H1 (cell line): ENCODE data around the gene MTFP1. TPM values are rescaled to one million over a fixed set of nuclear protein-coding genes. Genes with fewer than 3 reads are reported as not detected.

Experiments used
- CTCF ChIA-PET: fragments of 300-600 bp; sonication (Branson Sonifier 250); formaldehyde crosslinking; loops from one replicate; lab custom pipeline; 2021; ENCODE audit not compliant: partially characterized antibody; lab: Charles Lee
- POLR2A ChIA-PET: fragments of 300-600 bp; sonication (Branson Sonifier 250); formaldehyde crosslinking; loops from one replicate; lab custom pipeline; 2021; ENCODE audit warnings: inconsistent platforms; ENCODE audit not compliant: partially characterized antibody; lab: Charles Lee
- DNase-seq, 2 experiments: peaks; one replicate each; pipeline versions ENCODE4 v3.0.0 to v3.0.0-alpha.2; 2010 to 2022; ENCODE audit warnings: low spot score in 2 of 2, low read depth in 1 of 2, mixed read lengths in 1 of 2
- FAIRE-seq: peaks from 2 replicates; lab custom pipeline; 2011; peaks lifted over from hg19 to GRCh38; lab: Jason Lieb, UNC
- H2AFZ ChIP-seq: 2 replicates; pipeline ENCODE4 v1.8.1; 2012; ENCODE audit warnings: low read length, inconsistent platforms
- H2AK5ac ChIP-seq: 2 replicates; pipeline ENCODE4 v1.6.1; 2013; ENCODE audit warnings: low read depth, low read length
- H2BK120ac ChIP-seq: replicated peaks from 2 replicates; pipeline ENCODE3; 2013; ENCODE audit warnings: low read depth, low read length, inconsistent platforms
- H2BK12ac ChIP-seq: 2 replicates; pipeline ENCODE4 v1.6.1; 2013; ENCODE audit warnings: low read depth, low read length
- H2BK15ac ChIP-seq: 2 replicates; pipeline ENCODE4 v1.6.1; 2013; ENCODE audit warnings: low read length
- H2BK20ac ChIP-seq: 2 replicates; pipeline ENCODE4 v1.6.1; 2013; ENCODE audit warnings: low read length
- H2BK5ac ChIP-seq: 2 replicates; pipeline ENCODE4 v1.6.1; 2013; ENCODE audit warnings: low read depth, low read length
- H3K14ac ChIP-seq: 2 replicates; pipeline ENCODE4 v1.6.1; 2013; ENCODE audit warnings: inconsistent platforms; ENCODE audit not compliant: insufficient read length
- H3K18ac ChIP-seq: 2 replicates; pipeline ENCODE4 v1.6.1; 2013; ENCODE audit warnings: low read length; ENCODE audit errors: extremely low read depth
- H3K23ac ChIP-seq: 2 replicates; pipeline ENCODE4 v1.6.1; 2013; ENCODE audit warnings: inconsistent platforms; ENCODE audit not compliant: insufficient read length
- H3K23me2 ChIP-seq: 2 replicates; pipeline ENCODE4 v1.6.1; 2013; ENCODE audit warnings: low read depth, low read length
- H3K27ac ChIP-seq: 2 replicates; pipeline ENCODE4 v1.6.1; 2011; ENCODE audit warnings: low read depth, low read length, inconsistent platforms
- H3K27me3 ChIP-seq, 4 experiments: replicated peaks in 1 of 4; 1 replicate in 1 of 4; 2 replicates in 3 of 4; pipeline versions ENCODE4 v1.6.1 to v1.8.1; 2011 to 2013; ENCODE audit warnings: low read length in 3 of 4, mild to moderate bottlenecking in 3 of 4, inconsistent platforms in 2 of 4, mixed read lengths in 2 of 4, moderate library complexity in 1 of 4; ENCODE audit not compliant: control insufficient read depth in 3 of 4, insufficient read depth in 3 of 4; ENCODE audit errors: extremely low read depth in 1 of 4
- H3K36me3 ChIP-seq, 4 experiments: 2 replicates each; pipeline versions ENCODE4 v1.6.1 to v1.8.1; 2011 to 2013; ENCODE audit warnings: mild to moderate bottlenecking in 4 of 4, low read length in 3 of 4, moderate library complexity in 2 of 4, control low read depth in 1 of 4, inconsistent platforms in 1 of 4; ENCODE audit not compliant: insufficient read depth in 4 of 4, control insufficient read depth in 2 of 4
- H3K4ac ChIP-seq: replicated peaks from 2 replicates; pipeline ENCODE3; 2013; ENCODE audit warnings: low read length, low read depth, mixed read lengths, inconsistent platforms; ENCODE audit not compliant: insufficient read length
- H3K4me1 ChIP-seq, 4 experiments: replicated peaks in 1 of 4; 1 replicate in 1 of 4; 2 replicates in 3 of 4; pipeline versions ENCODE4 v1.6.1 to v1.8.1; 2011 to 2013; ENCODE audit warnings: low read length in 3 of 4, inconsistent platforms in 2 of 4, mixed read lengths in 1 of 4; ENCODE audit not compliant: insufficient read depth in 4 of 4, control insufficient read depth in 3 of 4
- H3K4me2 ChIP-seq, 2 experiments: 2 replicates each; pipeline versions ENCODE4 v1.6.1 to v1.8.1; 2011 to 2013; ENCODE audit warnings: low read depth in 2 of 2, low read length in 2 of 2, control low read depth in 1 of 2, inconsistent platforms in 1 of 2, mild to moderate bottlenecking in 1 of 2; ENCODE audit not compliant: insufficient read depth in 1 of 2
- H3K4me3 ChIP-seq, 4 experiments: fragments of 200-600, 300-600 bp in 1 of 4; sonication (generic), shearing (Covaris generic), sonication (Bioruptor Twin) in 1 of 4; 2 replicates each; pipeline versions ENCODE4 v1.5.1 to v1.8.1; 2011 to 2016; ENCODE audit warnings: low read length in 4 of 4, low read depth in 3 of 4, control low read depth in 2 of 4, inconsistent platforms in 2 of 4, mild to moderate bottlenecking in 2 of 4, mixed read lengths in 1 of 4, moderate library complexity in 1 of 4; ENCODE audit not compliant: insufficient read depth in 2 of 4; ENCODE audit errors: extremely low read depth in 1 of 4
- H3K56ac ChIP-seq: replicated peaks from 2 replicates; pipeline ENCODE3; 2013; ENCODE audit warnings: low read depth, mild to moderate bottlenecking, mixed read lengths, low read length, inconsistent platforms; ENCODE audit not compliant: insufficient read length
- H3K79me1 ChIP-seq: 2 replicates; pipeline ENCODE4 v1.6.1; 2013; ENCODE audit warnings: low read depth, low read length, control low read depth
- H3K79me2 ChIP-seq, 2 experiments: 2 replicates each; pipeline versions ENCODE4 v1.6.1 to v1.8.1; 2012 to 2013; ENCODE audit warnings: low read length in 2 of 2, mild to moderate bottlenecking in 2 of 2, inconsistent platforms in 1 of 2; ENCODE audit not compliant: insufficient read depth in 2 of 2, control insufficient read depth in 1 of 2
- H3K9ac ChIP-seq, 4 experiments: replicated peaks in 1 of 4; 1 replicate in 1 of 4; 2 replicates in 3 of 4; pipeline versions ENCODE4 v1.6.1 to v1.8.1; 2011 to 2013; ENCODE audit warnings: low read depth in 3 of 4, low read length in 3 of 4, control low read depth in 2 of 4, mild to moderate bottlenecking in 2 of 4, moderate library complexity in 2 of 4, inconsistent platforms in 1 of 4; ENCODE audit errors: extremely low read depth in 1 of 4
- H3K9me3 ChIP-seq, 2 experiments: 2 replicates each; pipeline versions ENCODE4 v1.6.1 to v1.8.1; 2012 to 2013; ENCODE audit warnings: mild to moderate bottlenecking in 2 of 2, moderate library complexity in 2 of 2, control low read depth in 1 of 2, inconsistent platforms in 1 of 2, low read depth in 1 of 2, low read length in 1 of 2, mixed read lengths in 1 of 2; ENCODE audit not compliant: insufficient read depth in 2 of 2
- H4K20me1 ChIP-seq, 2 experiments: replicated peaks in 1 of 2; 2 replicates each; pipeline versions ENCODE3 to v1.8.1; 2011 to 2013; ENCODE audit warnings: inconsistent platforms in 2 of 2, low read length in 2 of 2, mild to moderate bottlenecking in 1 of 2; ENCODE audit not compliant: insufficient read depth in 2 of 2, control insufficient read depth in 1 of 2
- H4K5ac ChIP-seq: 2 replicates; pipeline ENCODE4 v1.6.1; 2013; ENCODE audit warnings: low read length, low read depth, mixed read lengths, inconsistent platforms; ENCODE audit not compliant: insufficient read length
- H4K8ac ChIP-seq: 2 replicates; pipeline ENCODE4 v1.8.0; 2013; ENCODE audit warnings: mild to moderate bottlenecking, moderate library complexity, low read length, inconsistent platforms; ENCODE audit not compliant: insufficient read depth; ENCODE audit errors: extremely low read depth
- H4K91ac ChIP-seq: replicated peaks from 2 replicates; pipeline ENCODE3; 2013; ENCODE audit warnings: low read length, mixed read lengths, inconsistent platforms; ENCODE audit not compliant: insufficient read length
- BCL11A ChIP-seq, 2 experiments: IDR thresholded peaks; one replicate each; pipeline ENCODE4 v1.6.1; 2011; ENCODE audit warnings: low read depth in 2 of 2, low read length in 2 of 2, mild to moderate bottlenecking in 2 of 2
- CBX5 ChIP-seq: fragments of 300-800, 300-1000 bp; sonication (generic); IDR thresholded peaks from 2 replicates; pipeline ENCODE4 v1.7.1; 2016; ENCODE audit warnings: antibody characterized with exemption, low read length, low read depth
- EP300 ChIP-seq, 2 experiments: IDR thresholded peaks; 1 replicate in 1 of 2; 2 replicates in 1 of 2; pipeline ENCODE4 v1.6.1; 2011 to 2012; ENCODE audit warnings: low read depth in 2 of 2, low read length in 2 of 2, mild to moderate bottlenecking in 2 of 2, borderline replicate concordance in 1 of 2, inconsistent platforms in 1 of 2, moderate library complexity in 1 of 2
- MAX ChIP-seq: IDR thresholded peaks from 2 replicates; pipeline ENCODE4 v1.6.1; 2012; ENCODE audit warnings: inconsistent platforms
- NRF1 ChIP-seq: IDR thresholded peaks from 2 replicates; pipeline ENCODE4 v1.6.1; 2011; ENCODE audit warnings: mild to moderate bottlenecking, low read depth, low read length, improper control_type of control experiment
- PHF8 ChIP-seq: fragments of 200-600 bp; sonication (generic); conservative IDR thresholded peaks from 2 replicates; pipeline ENCODE4 v1.7.1; 2012; ENCODE audit warnings: low read depth, mild to moderate bottlenecking, inconsistent platforms, low read length, moderate library complexity
- POU5F1 ChIP-seq: IDR thresholded peaks from 2 replicates; pipeline ENCODE4 v1.6.1; 2011; ENCODE audit warnings: low read depth, mild to moderate bottlenecking, low read length, moderate library complexity
- RBBP5 ChIP-seq: IDR thresholded peaks from 2 replicates; pipeline ENCODE4 v1.7.1; 2012; ENCODE audit warnings: low read depth, mild to moderate bottlenecking, inconsistent platforms, low read length, moderate library complexity, borderline replicate concordance
- SP4 ChIP-seq: IDR thresholded peaks from 2 replicates; pipeline ENCODE4 v1.6.1; 2012; ENCODE audit warnings: low read length, inconsistent platforms
- WGBS, 2 experiments: shearing (Covaris generic) in 1 of 2; methylation state at CpG; one replicate each; pipeline versions ENCODE4 v1.1.6 to v1.1.7; 2013 to 2015; ENCODE audit warnings: low lambda C conversion rate in 2 of 2, mixed read lengths in 2 of 2, inconsistent platforms in 1 of 2, low coverage in 1 of 2, missing lambda C conversion rate in 1 of 2; ENCODE audit not compliant: insufficient replicate concordance in 2 of 2, insufficient coverage in 1 of 2, insufficient read length in 1 of 2; ENCODE audit errors: extremely low coverage in 1 of 2, missing lambda C conversion rate in 1 of 2; 5-methylcytosine and 5-hydroxymethylcytosine counted together
- polyA plus RNA-seq, 7 experiments: library from polyadenylated mRNA; depleted of rRNA in 3 of 7; stranded (reverse) in 5 of 7; unstranded in 2 of 7; fragments of >200 nt in 5 of 7; fragments of 200-250 nt in 2 of 7; gene quantifications; 1 replicate in 5 of 7; 2 replicates in 1 of 7; 4 replicates in 1 of 7; pipeline versions ENCODE4 v1.2.1 to v1.2.3, GENCODE V29; 2011 to 2013; ENCODE audit warnings: missing spikeins in 2 of 7, mixed read lengths in 2 of 7
- total RNA-seq: library from RNA; stranded (reverse); fragmentation: NEBNext Ultra II Directional; extraction: Animal tissue kit (Norgen Biotek cat#: 25700); gene quantifications from 2 replicates; pipeline ENCODE4 v1.2.1, GENCODE V29; 2021

Gene MTFP1
- total and polyA plus RNA-seq, 2 of the 8 experiments (the other 6 are each of a cell fraction or from before 2014, with no cell fraction given), result 59.8 to 98.8 TPM

GRCh38 chr22:30402028-30402765 is 23.4 kb upstream of the MTFP1 start:
- no peak overlapping the region for H2BK12ac ChIP-seq
- DNase-seq, result no peak
- H3K23me2 ChIP-seq, result peaks cover 4% of the 10 kb centered on the region; the same call in 1 of the 2 replicates
- H3K18ac ChIP-seq, result no peak overlapping the region
- H2BK15ac ChIP-seq, result no peak overlapping the region
- H3K36me3 ChIP-seq, result no peaks in the 10 kb centered on the region
- ChIA-PET POLR2A (interaction anchor here (0.8 to 1.5 kb wide), 7 partner anchors 8 to 46 kb away, joined by 3 to 16 read pairs (median 3); partner anchors contain the start of gene MTFP1), CTCF (interaction anchor here (0.8 to 2.8 kb wide), 5 partner anchors 9 to 114 kb away, joined by 3 to 15 read pairs (median 5); no protein-coding TSS in a partner anchor)
- no peak overlapping the region for H2AFZ ChIP-seq
- no peak overlapping the region for H3K23ac ChIP-seq
- peaks cover 4 to 12% (median 10%) of the 10 kb centered on the region in 4 experiments for H3K4me1 ChIP-seq
- no peak overlapping the region for H2AK5ac ChIP-seq
- H4K20me1 ChIP-seq, result peaks cover 0 to 6% of the 10 kb centered on the region in 2 experiments
- no peak overlapping the region for H4K91ac ChIP-seq
- no peaks in the 10 kb centered on the region for H3K79me1 ChIP-seq
- no peak overlapping the region for H3K56ac ChIP-seq
- H3K79me2 ChIP-seq, result no peaks in the 10 kb centered on the region
- peak overlapping the region; percentile 21 for H3K4ac ChIP-seq
- no peak overlapping the region for H3K9ac ChIP-seq
- H2BK20ac ChIP-seq, result no peak overlapping the region
- H2BK5ac ChIP-seq, result no peak overlapping the region
- WGBS, 2 experiments, result 36% methylated on average over 5 of the region's 5 CpGs; no CpG with 5 or more reads in 1 of the 2 experiments
- TF ChIP-seq NRF1 (no peak), MAX (0 out of 2 replicates have a peak, but pooled peaks have one; percentile 6), RBBP5 (no peak), BCL11A (IDR thresholded peaks at IDR 0.05; ENCODE audit: low read depth in 2 of 2, low read length in 2 of 2) (no peak), SP4 (no peak), CBX5 (no peak), POU5F1 (no peak), PHF8 (no peak), EP300 (IDR thresholded peaks at IDR 0.05; ENCODE audit: borderline replicate concordance in 1 of 2, low read depth in 2 of 2, low read length in 2 of 2) (no peak)
- H3K4me3 ChIP-seq, result 0 out of 8 replicates have a peak overlapping the region, but pooled peaks of 1 of the 4 experiments have one; percentile 5
- peaks cover 0 to 16% (median 7%) of the 10 kb centered on the region in 4 experiments; a peak in 4 of 7 replicates for H3K27me3 ChIP-seq
- H3K4me2 ChIP-seq, result peak overlapping the region; percentile 30 to 54
- no peak overlapping the region for H4K5ac ChIP-seq
- H3K9me3 ChIP-seq, result no peaks in the 10 kb centered on the region
- no peak for FAIRE-seq
- no peak overlapping the region; the same call in 1 of the 2 replicates for H3K27ac ChIP-seq
- no peak overlapping the region for H3K14ac ChIP-seq
- no peak overlapping the region for H4K8ac ChIP-seq
- H2BK120ac ChIP-seq, result no peak overlapping the region
